HL-60 (cell line): Measurements from ENCODE around the gene RAB17.
"Not testable (repeated sequence)": the region's sequence is repeated elsewhere in the genome, so short reads cannot be mapped to it uniquely, and the experiment has no call there.

ENCODE experiments used
- DNase-seq, 2 experiments: peaks; one replicate each; pipeline ENCODE4 v3.0.0-alpha.2; 2010 to 2020; ENCODE audit warnings: low read depth in 1 of 2, low spot score in 1 of 2
- H3K27ac ChIP-seq: fragments of 250-450 bp; sonication (Bioruptor Pico); replicated peaks from 2 replicates; pipeline ENCODE4 v1.5.1; 2020; ENCODE audit warnings: mild to moderate bottlenecking, moderate library complexity
- H3K27me3 ChIP-seq: fragments of 250-450 bp; sonication (Bioruptor Pico); 2 replicates; pipeline ENCODE4 v1.5.1; 2021; ENCODE audit warnings: mild to moderate bottlenecking, moderate library complexity; ENCODE audit not compliant: insufficient read depth, poor library complexity, severe bottlenecking
- H3K4me3 ChIP-seq: replicated peaks from 2 replicates; pipeline ENCODE4 v1.5.1; 2011; ENCODE audit warnings: mild to moderate bottlenecking, control low read depth, low read length; ENCODE audit not compliant: insufficient read depth
- CTCF ChIP-seq: IDR thresholded peaks from one replicate; pipeline ENCODE4 v1.5.1; 2011; ENCODE audit warnings: low read length, control low read depth, inconsistent platforms; ENCODE audit not compliant: insufficient read depth
- GABPA ChIP-seq: IDR thresholded peaks from 2 replicates; pipeline ENCODE4 v1.6.1; 2012; ENCODE audit warnings: low read depth
- POLR2AphosphoS5 ChIP-seq: IDR thresholded peaks from 2 replicates; pipeline ENCODE4 v1.6.1; 2012; ENCODE audit warnings: low read depth
- SPI1 ChIP-seq: IDR thresholded peaks from 2 replicates; pipeline ENCODE4 v1.6.1; 2012; ENCODE audit warnings: low read depth, mild to moderate bottlenecking, borderline replicate concordance
- TF ChIP-seq, protein P1 (sequence below): IDR thresholded peaks from 2 replicates; pipeline ENCODE4 v1.6.1; 2012; ENCODE audit warnings: low read depth; ENCODE audit not compliant: insufficient replicate concordance

Gene RAB17

DNA sequence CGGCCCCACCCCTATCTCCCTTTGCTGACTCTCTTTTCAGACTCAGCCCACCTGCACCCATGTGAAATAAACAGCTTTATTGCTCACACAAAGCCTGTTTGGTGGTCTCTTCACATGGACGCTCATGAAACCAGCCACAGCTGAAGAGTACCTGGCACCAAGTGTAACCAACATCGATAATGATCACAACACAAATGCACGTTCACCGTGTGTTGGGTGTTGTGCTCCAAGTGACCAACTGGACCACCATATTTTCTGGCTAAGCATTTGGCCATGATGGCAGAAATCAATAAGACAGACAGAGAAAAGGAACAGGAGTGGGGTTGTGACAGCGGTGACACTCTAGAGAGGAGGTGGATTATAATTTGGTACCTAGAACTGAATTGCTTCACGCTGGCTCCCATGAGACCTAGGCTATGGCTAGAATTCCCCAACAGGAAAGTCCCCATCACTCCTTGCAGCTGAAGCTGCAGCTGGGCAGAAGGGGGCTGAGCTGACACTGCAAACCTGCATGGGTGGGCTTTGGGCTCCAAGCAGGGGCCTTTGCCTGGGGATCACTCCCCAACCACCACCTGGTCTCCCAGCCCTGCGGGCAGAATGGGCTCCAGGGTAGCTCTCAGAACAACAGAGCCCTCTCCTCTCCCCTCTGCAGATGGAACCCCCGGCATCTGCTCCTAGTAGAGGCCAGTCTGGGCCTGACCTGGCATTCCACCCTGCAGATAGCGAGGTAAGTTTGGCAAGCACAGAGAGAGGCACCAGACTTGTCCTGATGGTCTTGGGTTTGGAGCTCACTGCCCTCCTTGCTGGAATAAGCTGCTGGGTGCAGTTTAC is 22.2 kb upstream of the RAB17 start:
- Histone ChIP-seq H3K27me3 (peaks cover 3% of the 10 kb centered on the region), H3K27ac (no peak overlapping the region), H3K4me3 (no peak overlapping the region)
- TF ChIP-seq POLR2AphosphoS5 (no peak), SPI1 (no peak), GABPA (no peak), CTCF (no peak)
- TF ChIP-seq, protein P1, sequence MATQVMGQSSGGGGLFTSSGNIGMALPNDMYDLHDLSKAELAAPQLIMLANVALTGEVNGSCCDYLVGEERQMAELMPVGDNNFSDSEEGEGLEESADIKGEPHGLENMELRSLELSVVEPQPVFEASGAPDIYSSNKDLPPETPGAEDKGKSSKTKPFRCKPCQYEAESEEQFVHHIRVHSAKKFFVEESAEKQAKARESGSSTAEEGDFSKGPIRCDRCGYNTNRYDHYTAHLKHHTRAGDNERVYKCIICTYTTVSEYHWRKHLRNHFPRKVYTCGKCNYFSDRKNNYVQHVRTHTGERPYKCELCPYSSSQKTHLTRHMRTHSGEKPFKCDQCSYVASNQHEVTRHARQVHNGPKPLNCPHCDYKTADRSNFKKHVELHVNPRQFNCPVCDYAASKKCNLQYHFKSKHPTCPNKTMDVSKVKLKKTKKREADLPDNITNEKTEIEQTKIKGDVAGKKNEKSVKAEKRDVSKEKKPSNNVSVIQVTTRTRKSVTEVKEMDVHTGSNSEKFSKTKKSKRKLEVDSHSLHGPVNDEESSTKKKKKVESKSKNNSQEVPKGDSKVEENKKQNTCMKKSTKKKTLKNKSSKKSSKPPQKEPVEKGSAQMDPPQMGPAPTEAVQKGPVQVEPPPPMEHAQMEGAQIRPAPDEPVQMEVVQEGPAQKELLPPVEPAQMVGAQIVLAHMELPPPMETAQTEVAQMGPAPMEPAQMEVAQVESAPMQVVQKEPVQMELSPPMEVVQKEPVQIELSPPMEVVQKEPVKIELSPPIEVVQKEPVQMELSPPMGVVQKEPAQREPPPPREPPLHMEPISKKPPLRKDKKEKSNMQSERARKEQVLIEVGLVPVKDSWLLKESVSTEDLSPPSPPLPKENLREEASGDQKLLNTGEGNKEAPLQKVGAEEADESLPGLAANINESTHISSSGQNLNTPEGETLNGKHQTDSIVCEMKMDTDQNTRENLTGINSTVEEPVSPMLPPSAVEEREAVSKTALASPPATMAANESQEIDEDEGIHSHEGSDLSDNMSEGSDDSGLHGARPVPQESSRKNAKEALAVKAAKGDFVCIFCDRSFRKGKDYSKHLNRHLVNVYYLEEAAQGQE, result no peak
- DNase-seq, result no peak

DNA sequence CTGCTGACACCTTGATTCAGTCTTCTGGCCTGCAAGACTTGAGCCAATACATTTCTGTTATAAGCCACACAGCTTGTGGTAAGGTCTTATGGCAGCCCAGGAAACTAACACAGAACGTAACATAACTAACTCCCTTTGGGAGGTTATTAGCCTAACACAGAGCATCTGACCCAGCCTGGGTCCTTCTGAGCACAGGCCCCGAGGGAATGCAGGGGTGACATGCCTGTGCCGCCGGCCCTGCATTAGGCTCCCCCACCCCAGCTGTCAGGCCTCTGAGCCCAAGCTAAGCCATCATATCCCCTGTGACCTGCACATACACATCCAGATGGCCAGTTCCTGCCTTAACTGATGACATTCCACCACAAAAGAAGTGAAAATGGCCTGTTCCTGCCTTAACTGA is 16.0 kb upstream of the RAB17 start:
- H3K4me3 ChIP-seq, H3K27me3 ChIP-seq, DNase-seq, H3K27ac ChIP-seq: not testable (repeated sequence)

GRCh38 chr2:237604960-237605359 is 14.4 kb upstream of the RAB17 start:
- TF ChIP-seq GABPA, result no peak
- TF ChIP-seq CTCF, result no peak
- H3K4me3 ChIP-seq, result no peak overlapping the region
- H3K27me3 ChIP-seq, result peaks cover 11% of the 10 kb centered on the region
- no peak for DNase-seq
- no peak overlapping the region for H3K27ac ChIP-seq

DNA sequence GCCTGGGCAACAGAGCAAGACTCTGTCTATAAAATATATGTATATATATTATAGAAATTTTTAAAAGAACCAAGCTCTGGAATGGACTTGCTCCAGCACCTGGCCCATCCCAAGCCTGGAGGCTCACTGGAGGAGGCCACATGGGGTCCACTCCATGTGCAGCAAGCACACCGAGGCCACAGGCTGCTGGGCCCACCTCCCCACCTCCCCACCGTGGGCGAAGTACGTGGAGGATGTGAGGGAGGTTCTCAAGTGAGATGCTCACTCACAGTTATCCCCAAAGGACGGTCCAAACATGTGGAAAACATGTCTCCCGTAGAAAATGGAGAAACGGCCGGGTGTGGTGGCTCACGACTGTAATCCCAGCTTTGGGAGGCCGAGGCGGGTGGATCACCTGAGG is 13.9 kb upstream of the RAB17 start:
- H3K27ac ChIP-seq, result no peak overlapping the region
- H3K27me3 ChIP-seq, result peaks cover 11% of the 10 kb centered on the region
- TF ChIP-seq SPI1 (no peak), CTCF (no peak), GABPA (no peak), POLR2AphosphoS5 (no peak)
- TF ChIP-seq, protein P1, result no peak
- no peak for DNase-seq
- H3K4me3 ChIP-seq, result no peak overlapping the region
